ENCODE measurements around the gene HPS4. TPM values are rescaled to one million over a fixed set of nuclear protein-coding genes. Genes with fewer than 3 reads are reported as not detected.

The HPS4 gene
- total and polyA plus RNA-seq, 10 of the 15 experiments (the other 5 are each of a cell fraction or from before 2014, with no cell fraction given), result 11.7 to 36.7 (median 30.8) TPM

GRCh38 chr22:26429458-26430286 is 53.9 kb downstream of the HPS4 start (continued):
- no peak for TF ChIP-seq NKRF (conservative IDR thresholded peaks at IDR 0.05)
- no peak for TF ChIP-seq PBX3 (IDR thresholded peaks at IDR 0.05; ENCODE audit: insufficient replicate concordance, low read depth, low read length)
- no peak for TF ChIP-seq ZNF207 (IDR thresholded peaks at IDR 0.05; ENCODE audit: borderline replicate concordance)
- TF ChIP-seq BCL11A (IDR thresholded peaks at IDR 0.05; ENCODE audit: low read depth, low read length), result no peak

- Histone ChIP-seq H3K4me3 (peak within 1 kb of the TSS; percentile 92), H3K4me1 (ENCODE audit: control insufficient read depth, insufficient read depth, low read length) (peaks cover 36% of the 10 kb centered on the region), H4K20me1 (ENCODE audit: control insufficient read depth, insufficient read depth) (no peaks in the 10 kb centered on the region), H3K27me3 (replicated peaks in 1 of 2; ENCODE audit: control insufficient read depth in 2 of 2, insufficient read depth in 2 of 2, low read length in 1 of 2) (no peaks in the 10 kb centered on the region), H3K36me3 (ENCODE audit: control insufficient read depth in 2 of 2, insufficient read depth in 2 of 2, low read length in 1 of 2) (peaks cover 0 to 4% of the 10 kb centered on the region in 2 experiments; a peak in 2 of 4 replicates), H3K9me3 (replicated peaks; ENCODE audit: control insufficient read depth, insufficient read depth, low read length) (no peaks in the 10 kb centered on the region; the same call in 2 of the 3 replicates), H3K79me2 (ENCODE audit: control insufficient read depth, insufficient read depth, low read length) (peaks cover 27% of the 10 kb centered on the region), H3K9ac (ENCODE audit: control insufficient read depth, insufficient read depth, low read length) (peak within 1 kb of the TSS; percentile 84), H3K4me2 (ENCODE audit: control insufficient read depth, insufficient read depth) (peak within 1 kb of the TSS; percentile 100), H2AFZ (ENCODE audit: control insufficient read depth, low read depth, low read length) (peak within 1 kb of the TSS; percentile 81), H3K27ac (ENCODE audit: control insufficient read depth, insufficient read depth) (peak within 1 kb of the TSS; percentile 93)
- ChIA-PET SMC1A (ENCODE audit: uncharacterized antibody, unreplicated experiment) (interaction anchor here (1.0 to 1.8 kb wide), 4 partner anchors 9 to 215 kb away, joined by 4 to 5 read pairs (median 4); no protein-coding TSS in a partner anchor), RAD21 (ENCODE audit: unreplicated experiment) (no interaction called here), CTCF (interaction anchor here (1.0 to 1.1 kb wide), 2 partner anchors 164 to 245 kb away, joined by 3 read pairs; no protein-coding TSS in a partner anchor), POLR2A (interaction anchor here (0.6 kb wide), 1 partner anchor 56 kb away, joined by 3 read pairs; no protein-coding TSS in a partner anchor)
- ATAC-seq (peak; percentile 90), FAIRE-seq (peak; percentile 90), DNase-seq (ENCODE audit: low read depth, low spot score) (peak; percentile 81)
- intact Hi-C loops (cut with micrococcal nuclease; ENCODE audit: unreplicated experiment), result no loop called here
- BruUV-seq (replicated peaks), result TSS peak; percentile 91
- 1% methylated on average over 57 of the region's 96 CpGs for WGBS (ENCODE audit: insufficient coverage, insufficient replicate concordance, low lambda C conversion rate, missing lambda C conversion rate)
- in situ Hi-C loops (cut with MboI), result no loop called here
- peak; percentile 51 for TF ChIP-seq SIX5 (IDR thresholded peaks at IDR 0.05; ENCODE audit: low read depth, low read length, severe bottlenecking)
- peak; percentile 89 for TF ChIP-seq IKZF1 (conservative IDR thresholded peaks at IDR 0.05)
- no peak; the same call in 1 of the 2 replicates for TF ChIP-seq RB1 (IDR thresholded peaks at IDR 0.05; ENCODE audit: borderline replicate concordance)
- TF ChIP-seq PAX5 (IDR thresholded peaks at IDR 0.05; ENCODE audit: borderline replicate concordance, low read depth, low read length), result peak; percentile 65; the same call in 1 of the 2 replicates
- TF ChIP-seq SP1 (IDR thresholded peaks at IDR 0.05; ENCODE audit: low read depth, low read length), result peak; percentile 16
- 0 out of 2 replicates have a peak, but pooled peaks have one; percentile 9 for TF ChIP-seq NR2F1 (conservative IDR thresholded peaks at IDR 0.05)
- no peak for TF ChIP-seq E2F4 (IDR thresholded peaks at IDR 0.05; ENCODE audit: low read depth, low read length)
- TF ChIP-seq YY1 (IDR thresholded peaks at IDR 0.05; ENCODE audit: low read depth, low read length), result peak; percentile 26; the same call in 1 of the 2 replicates
- TF ChIP-seq NR2C2 (IDR thresholded peaks at IDR 0.05; ENCODE audit: borderline replicate concordance, control insufficient read depth, insufficient read length, low read depth), result no peak
- peak; percentile 76 for TF ChIP-seq IRF4 (IDR thresholded peaks at IDR 0.05; ENCODE audit: low read depth, low read length)
- no peak for TF ChIP-seq MTA3 (IDR thresholded peaks at IDR 0.05; ENCODE audit: borderline replicate concordance, low read length)
- peak; percentile 78 for TF ChIP-seq HDGF (IDR thresholded peaks at IDR 0.05)
Measured at GRCh38 chr22:26428515-26429457, 54.8 kb downstream of the HPS4 start, which contains the start of gene ASPHD2. Gene ASPHD2, plus strand, starts transcription at chr22:26429260. Its CDS starts 4,356 bp downstream, at chr22:26433616.

All from GM12878 (cell line).